Spinal cord (tissue), 10 donors: ENCODE measurements around the gene SLC15A2. TPM values are rescaled to one million over a fixed set of nuclear protein-coding genes. Genes with fewer than 3 reads are reported as not detected.
"Not testable (repeated sequence)": the region's sequence is repeated elsewhere in the genome, so short reads cannot be mapped to it uniquely, and the experiment has no call there.

Experiments used
- DNase-seq, 6 donors: peaks; one replicate each; pipeline versions ENCODE4 v3.0.0 to v3.0.0-alpha.2; 2013 to 2015; ENCODE audit warnings: low spot score in 6 of 6, low read depth in 4 of 6
- H3K27ac ChIP-seq: one replicate; pipeline ENCODE4 v1.5.1; 2013; ENCODE audit warnings: low read depth, low read length, control low read depth
- H3K27me3 ChIP-seq: one replicate; pipeline ENCODE4 v1.6.1; 2013; ENCODE audit warnings: low read length; ENCODE audit not compliant: control insufficient read depth, insufficient read depth
- H3K36me3 ChIP-seq: one replicate; pipeline ENCODE4 v1.6.1; 2013; ENCODE audit warnings: low read length; ENCODE audit not compliant: control insufficient read depth, insufficient read depth
- H3K4me1 ChIP-seq: one replicate; pipeline ENCODE4 v1.6.1; 2013; ENCODE audit warnings: low read length; ENCODE audit not compliant: control insufficient read depth, insufficient read depth
- H3K4me3 ChIP-seq: one replicate; pipeline ENCODE4 v1.5.1; 2013; ENCODE audit warnings: low read depth, low read length, control low read depth
- H3K9me3 ChIP-seq: one replicate; pipeline ENCODE4 v1.6.1; 2013; ENCODE audit warnings: low read length; ENCODE audit not compliant: control insufficient read depth, insufficient read depth
- WGBS: methylation state at CpG from one replicate; pipeline ENCODE4 v1.1.5; 2013; ENCODE audit warnings: missing lambda C conversion rate; ENCODE audit not compliant: insufficient coverage; 5-methylcytosine and 5-hydroxymethylcytosine counted together
- polyA plus RNA-seq, 2 donors: library from polyadenylated mRNA; unstranded; fragments of 120-200 nt; gene quantifications; one replicate each; pipeline ENCODE4 v1.2.1, GENCODE V29; 2013; ENCODE audit not compliant: insufficient read length in 2 of 2
- total RNA-seq, 2 donors: library from RNA; depleted of rRNA in 1 of 2; stranded (reverse); fragments of 120-200 nt in 1 of 2; fragments of >200 nt in 1 of 2; gene quantifications; one replicate each; pipeline versions ENCODE4 v1.2.3 to v1.2.4, GENCODE V29; 2013 to 2014
- donor health status: healthy.

The SLC15A2 gene
- total and polyA plus RNA-seq, 4 donors = 24.2 to 95.5 (median 49.1) TPM

- WGBS = 72% methylated on average over 2 of the region's 12 CpGs
- no peaks in the 10 kb centered on the region for H3K9me3 ChIP-seq
- no peaks in the 10 kb centered on the region for H3K27me3 ChIP-seq
- no peaks in the 10 kb centered on the region for H3K4me1 ChIP-seq
- peaks cover 5% of the 10 kb centered on the region for H3K36me3 ChIP-seq
- H3K4me3 ChIP-seq = no peak overlapping the region
- no peak overlapping the region for H3K27ac ChIP-seq
- DNase-seq = no peak
These were observed 20.1 kb downstream of the SLC15A2 start for GRCh38 chr3:121914081-121914998.

GRCh38 chr3:121916189-121916588, 22.0 kb downstream of the SLC15A2 start:
- H3K27ac ChIP-seq = no peak overlapping the region
- peak; percentile 10 to 86 (median 45) for DNase-seq
- no peaks in the 10 kb centered on the region for H3K4me1 ChIP-seq
- H3K9me3 ChIP-seq = no peaks in the 10 kb centered on the region
- H3K27me3 ChIP-seq = no peaks in the 10 kb centered on the region
- peaks cover 5% of the 10 kb centered on the region for H3K36me3 ChIP-seq
- H3K4me3 ChIP-seq = no peak overlapping the region

DNA sequence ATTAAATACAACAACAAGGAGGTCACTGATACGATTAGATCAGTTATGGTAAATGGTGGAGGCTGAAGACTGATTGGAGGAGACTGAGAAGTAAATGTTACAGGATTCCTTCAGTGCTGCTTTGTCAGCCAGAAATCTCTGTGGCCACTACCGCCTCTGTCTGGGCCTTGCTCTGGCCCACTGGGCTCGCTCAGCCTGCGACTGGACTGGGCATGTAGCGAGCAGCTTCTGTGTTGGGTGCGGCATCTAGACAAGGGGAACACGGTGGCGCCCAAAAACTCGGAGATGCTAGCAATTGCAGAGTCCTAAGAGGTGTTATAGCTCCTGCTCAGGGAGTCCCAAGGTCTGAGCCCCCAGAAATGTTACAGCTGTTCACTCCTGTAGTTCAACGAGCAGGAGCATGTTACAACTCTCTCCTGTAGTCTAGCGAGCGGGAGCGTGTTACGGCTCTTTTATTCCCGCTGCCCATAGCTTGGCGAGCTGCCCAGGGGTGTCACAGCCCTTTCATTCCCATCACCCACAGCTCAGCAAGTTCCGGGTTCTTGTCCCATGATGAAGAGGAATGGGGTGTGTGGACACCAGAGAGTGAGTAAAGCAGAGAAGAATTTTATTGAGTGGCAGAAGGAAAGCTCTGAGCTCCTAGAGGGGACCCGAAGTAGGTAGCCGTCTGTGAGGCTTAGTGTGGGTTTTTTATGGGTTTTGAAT, 24.7 kb downstream of the SLC15A2 start:
- no peak for DNase-seq
- Histone ChIP-seq H3K9me3 (no peaks in the 10 kb centered on the region), H3K27me3 (no peaks in the 10 kb centered on the region), H3K4me1 (no peaks in the 10 kb centered on the region), H3K27ac (no peak overlapping the region), H3K36me3 (peaks cover 3% of the 10 kb centered on the region), H3K4me3 (no peak overlapping the region)
- 81% methylated on average over 14 of the region's 19 CpGs for WGBS

DNA sequence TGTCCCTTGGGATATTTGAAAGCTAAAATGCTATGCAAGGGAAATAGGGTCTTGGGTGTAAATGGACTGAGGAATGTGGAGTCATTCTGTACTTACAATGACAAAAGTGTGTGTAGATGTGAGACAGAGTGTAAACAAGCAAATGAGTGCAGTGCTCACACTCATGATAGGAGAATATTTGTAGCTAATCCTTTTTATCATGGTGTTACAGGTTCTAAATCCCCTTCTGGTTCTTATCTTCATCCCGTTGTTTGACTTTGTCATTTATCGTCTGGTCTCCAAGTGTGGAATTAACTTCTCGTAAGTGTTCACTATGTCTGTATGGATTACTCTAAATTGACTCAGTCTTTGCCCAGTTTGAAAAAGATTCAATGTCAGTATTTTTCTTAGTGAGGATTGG, 30.5 kb downstream of the SLC15A2 start:
- Histone ChIP-seq H3K27me3 (no peaks in the 10 kb centered on the region), H3K4me3 (no peak overlapping the region), H3K4me1 (no peaks in the 10 kb centered on the region), H3K36me3 (peaks cover 3% of the 10 kb centered on the region), H3K9me3 (no peaks in the 10 kb centered on the region), H3K27ac (no peak overlapping the region)
- no CpG with 5 or more reads among the region's 3 CpGs for WGBS
- DNase-seq = no peak

DNA sequence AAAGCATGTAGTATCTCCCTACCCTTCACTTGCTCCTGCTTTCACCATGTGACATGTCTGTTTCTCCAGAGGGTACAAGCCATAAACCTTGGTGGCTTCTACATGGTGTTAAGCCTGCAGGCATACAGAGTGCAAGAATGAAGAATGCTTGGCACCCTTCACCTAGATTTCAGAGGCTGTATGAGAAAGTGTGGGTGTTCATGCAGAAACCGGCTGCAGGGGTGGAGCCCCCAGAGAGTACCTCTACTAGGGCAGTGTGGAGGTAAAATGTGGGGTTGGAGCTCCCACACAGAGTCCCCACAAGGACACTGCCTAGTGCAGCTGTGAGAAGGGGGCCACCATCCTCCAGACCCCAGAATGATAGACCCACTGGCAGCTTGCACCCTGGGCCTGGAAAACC, 32.2 kb downstream of the SLC15A2 start:
- WGBS = 86% methylated on average over 1 of the region's 1 CpG

DNA sequence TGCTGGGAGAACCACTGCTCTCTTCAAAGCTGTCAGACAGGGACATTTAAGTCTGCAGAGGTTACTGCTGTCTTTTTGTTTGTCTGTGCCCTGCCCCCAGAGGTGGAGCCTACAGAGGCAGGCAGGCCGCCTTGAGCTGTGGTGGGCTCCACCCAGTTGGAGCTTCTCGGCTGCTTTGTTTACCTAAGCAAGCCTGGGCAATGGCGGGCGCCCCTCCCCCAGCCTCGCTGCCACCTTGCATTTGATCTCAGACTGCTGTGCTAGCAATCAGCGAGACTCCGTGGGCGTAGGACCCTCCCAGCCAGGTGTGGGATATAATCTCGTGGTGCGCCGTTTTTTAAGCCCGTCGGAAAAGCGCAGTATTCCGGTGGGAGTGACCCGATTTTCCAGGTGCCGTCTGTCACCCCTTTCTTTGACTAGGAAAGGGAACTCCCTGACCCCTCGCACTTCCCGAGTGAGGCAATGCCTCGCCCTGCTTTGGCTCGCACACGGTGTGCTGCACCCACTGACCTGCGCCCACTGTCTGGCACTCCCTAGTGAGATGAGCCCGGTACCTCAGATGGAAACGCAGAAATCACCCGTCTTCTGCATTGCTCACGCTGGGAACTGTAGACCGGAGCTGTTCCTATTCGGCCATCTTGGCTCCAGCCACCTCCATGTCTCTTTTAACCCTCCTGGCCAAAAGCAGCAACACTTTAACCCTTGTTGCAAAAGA, 44.1 kb downstream of the SLC15A2 start:
- not testable (repeated sequence) for H3K27me3 ChIP-seq, H3K27ac ChIP-seq, H3K4me1 ChIP-seq, H3K4me3 ChIP-seq, H3K36me3 ChIP-seq, DNase-seq, H3K9me3 ChIP-seq
- 85% methylated on average over 19 of the region's 29 CpGs for WGBS

More for the DNA sequence above, 32.2 kb downstream of the SLC15A2 start:
- Histone ChIP-seq H3K27ac (no peak overlapping the region), H3K4me3 (no peak overlapping the region), H3K4me1 (no peaks in the 10 kb centered on the region), H3K36me3 (peaks cover 3% of the 10 kb centered on the region), H3K9me3 (no peaks in the 10 kb centered on the region), H3K27me3 (no peaks in the 10 kb centered on the region)
- no peak for DNase-seq

- Histone ChIP-seq H3K4me3 (no peak overlapping the region), H3K9me3 (no peaks in the 10 kb centered on the region), H3K27ac (no peak overlapping the region), H3K4me1 (no peaks in the 10 kb centered on the region), H3K36me3 (peaks cover 7% of the 10 kb centered on the region), H3K27me3 (no peaks in the 10 kb centered on the region)
- no CpG with 5 or more reads among the region's 1 CpG for WGBS
- no peak for DNase-seq
These were observed 47.4 kb downstream of the SLC15A2 start for GRCh38 chr3:121941592-121941991.

DNA sequence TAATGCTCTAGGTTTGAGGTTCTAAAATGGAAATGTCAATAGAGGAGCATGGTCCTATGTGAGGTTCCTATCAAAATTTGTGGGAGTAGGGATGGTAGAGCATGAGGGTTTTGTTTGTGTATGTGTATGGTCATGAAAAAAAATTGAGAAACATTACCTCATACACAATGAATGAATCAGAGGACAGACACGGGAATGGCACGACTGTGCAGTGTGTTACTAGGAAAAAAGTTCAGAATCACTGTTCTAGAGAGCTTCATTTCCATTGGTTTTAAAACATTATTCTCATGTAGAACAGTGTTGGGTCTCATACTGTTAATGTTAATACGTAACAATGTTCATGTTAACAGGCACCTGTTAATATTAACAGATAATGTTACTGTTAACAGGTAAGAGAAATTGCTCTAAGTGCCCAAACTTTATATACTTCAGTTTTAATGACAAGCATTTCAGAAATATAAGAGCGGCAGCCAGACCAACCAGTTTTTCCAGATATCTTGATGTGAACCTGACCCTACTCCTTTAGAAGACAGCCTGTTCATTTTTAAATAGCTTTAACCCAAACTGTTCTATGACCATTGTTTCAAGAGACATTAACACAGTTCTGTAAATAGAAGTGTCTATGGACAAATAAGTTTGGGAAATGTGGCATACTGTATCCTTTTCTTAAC, 48.0 kb downstream of the SLC15A2 start:
- Histone ChIP-seq H3K9me3 (no peaks in the 10 kb centered on the region), H3K4me3 (no peak overlapping the region), H3K36me3 (peaks cover 7% of the 10 kb centered on the region), H3K27me3 (no peaks in the 10 kb centered on the region), H3K27ac (no peak overlapping the region), H3K4me1 (no peaks in the 10 kb centered on the region)
- DNase-seq = no peak
- 100% methylated on average over 1 of the region's 4 CpGs for WGBS

DNA sequence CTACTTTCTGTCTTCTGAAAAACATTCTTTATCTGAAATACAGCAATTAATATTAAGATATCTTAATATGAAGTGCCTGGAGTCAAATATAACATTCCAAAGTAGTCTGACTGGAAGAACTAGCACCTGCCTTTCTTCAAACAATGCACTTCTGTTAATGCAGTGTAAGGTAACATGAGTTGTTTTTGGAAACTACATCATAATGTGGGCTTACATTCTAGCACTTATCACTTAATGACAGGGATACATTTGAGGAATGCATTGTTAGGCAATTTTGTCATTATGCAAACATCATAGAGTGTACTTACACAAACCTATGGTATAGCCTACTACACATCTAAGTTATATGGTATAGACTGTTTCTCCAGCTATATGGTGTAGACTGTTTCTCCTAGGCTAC, 49.2 kb downstream of the SLC15A2 start:
- Histone ChIP-seq H3K27ac (no peak overlapping the region), H3K4me1 (no peaks in the 10 kb centered on the region), H3K9me3 (no peaks in the 10 kb centered on the region), H3K27me3 (no peaks in the 10 kb centered on the region), H3K4me3 (no peak overlapping the region), H3K36me3 (peaks cover 7% of the 10 kb centered on the region)
- DNase-seq = no peak
